Measurements from ENCODE around the gene NEK6.
"Not testable (repeated sequence)": the region's sequence is repeated elsewhere in the genome, so short reads cannot be mapped to it uniquely, and the experiment has no call there.

The NEK6 gene

GRCh38 chr9:124231095-124231737, 26.5 kb upstream of the NEK6 start:
- no peak for DNase-seq

- DNase-seq = no peak
These were observed 19.1 kb upstream of the NEK6 start for GRCh38 chr9:124238546-124239140.

GRCh38 chr9:124239249-124240073, 18.3 kb upstream of the NEK6 start:
- DNase-seq = no peak

GRCh38 chr9:124242331-124243194, 15.2 kb upstream of the NEK6 start:
- no peak for DNase-seq

- DNase-seq = not testable (repeated sequence)
These were observed 10.4 kb upstream of the NEK6 start for GRCh38 chr9:124247393-124247792.

- DNase-seq = no peak
These were observed 9.7 kb upstream of the NEK6 start for GRCh38 chr9:124248066-124248465.

GRCh38 chr9:124248960-124249359, 8.8 kb upstream of the NEK6 start:
- no peak for DNase-seq

GRCh38 chr9:124251204-124251603, 6.5 kb upstream of the NEK6 start:
- no peak for DNase-seq

GRCh38 chr9:124251605-124252378, 6.0 kb upstream of the NEK6 start:
- no peak for DNase-seq

GRCh38 chr9:124252878-124253277, 4.9 kb upstream of the NEK6 start:
- DNase-seq = not testable (repeated sequence)

- no peak for DNase-seq
These were observed 3.5 kb upstream of the NEK6 start for GRCh38 chr9:124254261-124254682.

GRCh38 chr9:124255222-124255621, 2.5 kb upstream of the NEK6 start:
- DNase-seq = no peak

GRCh38 chr9:124256517-124257069, 1.2 kb upstream of the NEK6 start:
- DNase-seq = no peak

GRCh38 chr9:124257070-124257843, 492 bp upstream of the NEK6 start:
- no peak for DNase-seq

GRCh38 chr9:124258607-124259157, 933 bp downstream of the NEK6 start:
- DNase-seq = no peak

GRCh38 chr9:124259158-124259808, 1.5 kb downstream of the NEK6 start:
- no peak for DNase-seq

GRCh38 chr9:124260769-124261603, 3.2 kb downstream of the NEK6 start:
- DNase-seq = no peak

GRCh38 chr9:124261736-124262648, 4.2 kb downstream of the NEK6 start:
- DNase-seq = no peak

Data from activated T-cell treated with anti-CD3 and anti-CD28 coated beads for 4 hours (primary cell).